Measurements from ENCODE around the gene RAB34.
A peak's percentile ranks its signal among the peaks of the same experiment; 100 is the strongest.

The RAB34 gene

GRCh38 chr17:28717578-28718332 lies at the start of gene RAB34:
TSS of gene RAB34 (minus strand) at chr17:28717868. CDS start at chr17:28717266, 602 bp downstream.
- DNase-seq = peak; percentile 11

GRCh38 chr17:28765038-28765437 lies 47.4 kb upstream of the RAB34 start:
- no peak for DNase-seq

GRCh38 chr17:28763804-28764266 lies 46.2 kb upstream of the RAB34 start:
- peak; percentile 74 for DNase-seq

GRCh38 chr17:28763137-28763799 lies 45.6 kb upstream of the RAB34 start:
- no peak for DNase-seq

- DNase-seq = peak; percentile 58
These were observed 43.2 kb upstream of the RAB34 start for GRCh38 chr17:28760601-28761562.

- DNase-seq = no peak
These were observed 41.7 kb upstream of the RAB34 start for GRCh38 chr17:28759256-28759865.

- DNase-seq = no peak
These were observed 40.9 kb upstream of the RAB34 start for GRCh38 chr17:28758411-28759121.

- DNase-seq = no peak
These were observed 38.6 kb upstream of the RAB34 start for GRCh38 chr17:28756049-28756804.

- DNase-seq = no peak
These were observed 37.8 kb upstream of the RAB34 start for GRCh38 chr17:28755486-28755885.

- DNase-seq = no peak
These were observed 34.1 kb upstream of the RAB34 start for GRCh38 chr17:28751600-28752366.

- peak; percentile 87 for DNase-seq
These were observed 32.7 kb upstream of the RAB34 start for GRCh38 chr17:28750178-28751047.

GRCh38 chr17:28749516-28750177 lies 32.0 kb upstream of the RAB34 start:
- DNase-seq = no peak

- DNase-seq = no peak
These were observed 31.3 kb upstream of the RAB34 start for GRCh38 chr17:28748852-28749515.

- no peak for DNase-seq
These were observed 30.4 kb upstream of the RAB34 start for GRCh38 chr17:28747801-28748750.

- DNase-seq = no peak
These were observed 29.5 kb upstream of the RAB34 start for GRCh38 chr17:28747051-28747691.

GRCh38 chr17:28746611-28747050 lies 29.0 kb upstream of the RAB34 start:
- no peak for DNase-seq

Measured in KG1 (cell line).